ENCODE data around the gene CLDN5. TPM values are rescaled to one million over a fixed set of nuclear protein-coding genes. Genes with fewer than 3 reads are reported as not detected.

Gene CLDN5
- total RNA-seq, 1 experiment from 2014 or later: not detected

- no peak for DNase-seq (ENCODE audit: low read depth)
Measured at GRCh38 chr22:19506212-19506611, 18.0 kb downstream of the CLDN5 start.

- DNase-seq (ENCODE audit: low read depth): no peak
Measured at GRCh38 chr22:19505735-19506126, 18.5 kb downstream of the CLDN5 start.

- DNase-seq (ENCODE audit: low read depth): no peak
Measured at GRCh38 chr22:19504900-19505734, 19.1 kb downstream of the CLDN5 start.

GRCh38 chr22:19503869-19504268 lies 20.3 kb downstream of the CLDN5 start:
- DNase-seq (ENCODE audit: low read depth): no peak

- no peak for DNase-seq (ENCODE audit: low read depth)
Measured at GRCh38 chr22:19503367-19503766, 20.8 kb downstream of the CLDN5 start.

- DNase-seq (ENCODE audit: low read depth): no peak
Measured at GRCh38 chr22:19501897-19502447, 22.2 kb downstream of the CLDN5 start.

GRCh38 chr22:19499880-19500242 lies 24.3 kb downstream of the CLDN5 start:
- no peak for DNase-seq (ENCODE audit: low read depth)

GRCh38 chr22:19499236-19499879 lies 24.9 kb downstream of the CLDN5 start:
- DNase-seq (ENCODE audit: low read depth): no peak

GRCh38 chr22:19498866-19499190 lies 25.4 kb downstream of the CLDN5 start:
- no peak for DNase-seq (ENCODE audit: low read depth)

- no peak for DNase-seq (ENCODE audit: low read depth)
Measured at GRCh38 chr22:19498154-19498865, 25.9 kb downstream of the CLDN5 start.

- DNase-seq (ENCODE audit: low read depth): peak; percentile 50
Measured at GRCh38 chr22:19497245-19497644, 27.0 kb downstream of the CLDN5 start.

GRCh38 chr22:19496324-19496630 lies 27.9 kb downstream of the CLDN5 start:
- no peak for DNase-seq (ENCODE audit: low read depth)

GRCh38 chr22:19495562-19496323 lies 28.5 kb downstream of the CLDN5 start:
- DNase-seq (ENCODE audit: low read depth): no peak

GRCh38 chr22:19494676-19495173 lies 29.5 kb downstream of the CLDN5 start:
- DNase-seq (ENCODE audit: low read depth): no peak

- no peak for DNase-seq (ENCODE audit: low read depth)
Measured at GRCh38 chr22:19494001-19494560, 30.1 kb downstream of the CLDN5 start.

GRCh38 chr22:19492504-19493174 lies 31.6 kb downstream of the CLDN5 start:
- no peak for DNase-seq (ENCODE audit: low read depth)

- no peak for DNase-seq (ENCODE audit: low read depth)
Measured at GRCh38 chr22:19490628-19491230, 33.5 kb downstream of the CLDN5 start.

- DNase-seq (ENCODE audit: low read depth): no peak
Measured at GRCh38 chr22:19488884-19489843, 35.0 kb downstream of the CLDN5 start.

- no peak for DNase-seq (ENCODE audit: low read depth)
Measured at GRCh38 chr22:19488285-19488684, 35.9 kb downstream of the CLDN5 start.
